Prostate gland (tissue), 2 donors: ENCODE results near the gene GALK1. TPM values are rescaled to one million over a fixed set of nuclear protein-coding genes. Genes with fewer than 3 reads are reported as not detected.

Source experiments
- DNase-seq: peaks from one replicate; pipeline ENCODE4 v3.0.0-alpha.2; 2019; ENCODE audit warnings: low spot score
- H3K27ac ChIP-seq, 2 donors: fragments of 200-600 bp; sonication (generic); 2 replicates each; pipeline ENCODE4 v1.5.1; 2017 to 2019
- H3K27me3 ChIP-seq: fragments of 200-600 bp; sonication (generic); replicated peaks from 2 replicates; pipeline ENCODE4 v1.5.1; 2019; ENCODE audit not compliant: insufficient read depth
- H3K36me3 ChIP-seq, 2 donors: fragments of 200-600 bp; sonication (generic); 1 replicate in 1 of 2; 2 replicates in 1 of 2; pipeline versions ENCODE4 v1.5.1 to v1.8.1; 2017 to 2019
- H3K4me1 ChIP-seq: fragments of 200-600 bp; sonication (generic); replicated peaks from 2 replicates; pipeline ENCODE4 v1.5.1; 2019
- H3K4me3 ChIP-seq, 2 donors: fragments of 200-600 bp; sonication (generic); 2 replicates each; pipeline ENCODE4 v1.5.1; 2017 to 2019
- H3K9me3 ChIP-seq: fragments of 200-600 bp; sonication (generic); 2 replicates; pipeline ENCODE4 v1.5.1; 2017
- CTCF ChIP-seq, 4 experiments: fragments of 200-600 bp in 2 of 4; fragments of 450-650 bp in 2 of 4; sonication (generic) in 2 of 4; IDR thresholded peaks; 1 replicate in 3 of 4; 2 replicates in 1 of 4; pipeline ENCODE4 v1.5.1; 2016 to 2019; ENCODE audit warnings: antibody characterized with exemption in 4 of 4, mild to moderate bottlenecking in 2 of 4, moderate library complexity in 2 of 4
- POLR2A ChIP-seq: fragments of 450-650 bp; IDR thresholded peaks from one replicate; pipeline ENCODE4 v1.6.1; 2016; ENCODE audit warnings: antibody characterized with exemption, mild to moderate bottlenecking
- POLR2AphosphoS5 ChIP-seq: sonication (generic); formaldehyde crosslinking; IDR thresholded peaks from one replicate; pipeline ENCODE4 v1.6.1; 2017; ENCODE audit warnings: antibody characterized with exemption
- WGBS: methylation state at CpG from one replicate; pipeline ENCODE4 v1.1.5; 2018; 5-methylcytosine and 5-hydroxymethylcytosine counted together
- intact Hi-C: fragments of 100-400 bp; cut with DNase I; formaldehyde crosslinking; loops from one replicate; pipeline ENCODE4 v1.14.2; 2022
- total RNA-seq, 2 donors: library from RNA; depleted of rRNA; stranded (reverse); fragments of >200 nt; gene quantifications; one replicate each; pipeline ENCODE4 v1.1.0, GENCODE V29; 2016

Gene GALK1
- total RNA-seq, 2 donors from 2014 or later = 28.1 to 28.5 TPM

DNA sequence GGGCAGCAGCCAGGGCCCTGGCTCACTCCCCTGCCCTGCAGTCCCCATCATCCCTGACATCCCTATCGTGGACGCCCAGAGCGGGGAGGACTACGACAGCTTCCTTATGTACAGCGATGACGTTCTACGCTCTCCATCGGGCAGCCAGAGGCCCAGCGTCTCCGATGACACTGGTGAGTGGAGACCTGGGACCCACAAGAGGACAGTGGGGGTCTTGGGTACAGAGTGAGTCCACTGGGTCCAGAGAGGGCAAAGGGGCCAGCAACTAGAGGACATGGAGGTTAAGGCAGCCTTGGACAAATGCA, 12.6 kb downstream of the GALK1 start:
- H3K27ac ChIP-seq = no peak overlapping the region
- WGBS = 94% methylated on average over 10 of the region's 10 CpGs
- intact Hi-C loops = no loop called here
- no peak for DNase-seq
- no peaks in the 10 kb centered on the region for H3K9me3 ChIP-seq
- H3K4me3 ChIP-seq = no peak overlapping the region
- H3K36me3 ChIP-seq = no peaks in the 10 kb centered on the region
- no peaks in the 10 kb centered on the region for H3K4me1 ChIP-seq
- TF ChIP-seq CTCF (IDR thresholded peaks at IDR 0.05) (no peak), POLR2A (no peak), POLR2AphosphoS5 (no peak)
- H3K27me3 ChIP-seq = no peaks in the 10 kb centered on the region

DNA sequence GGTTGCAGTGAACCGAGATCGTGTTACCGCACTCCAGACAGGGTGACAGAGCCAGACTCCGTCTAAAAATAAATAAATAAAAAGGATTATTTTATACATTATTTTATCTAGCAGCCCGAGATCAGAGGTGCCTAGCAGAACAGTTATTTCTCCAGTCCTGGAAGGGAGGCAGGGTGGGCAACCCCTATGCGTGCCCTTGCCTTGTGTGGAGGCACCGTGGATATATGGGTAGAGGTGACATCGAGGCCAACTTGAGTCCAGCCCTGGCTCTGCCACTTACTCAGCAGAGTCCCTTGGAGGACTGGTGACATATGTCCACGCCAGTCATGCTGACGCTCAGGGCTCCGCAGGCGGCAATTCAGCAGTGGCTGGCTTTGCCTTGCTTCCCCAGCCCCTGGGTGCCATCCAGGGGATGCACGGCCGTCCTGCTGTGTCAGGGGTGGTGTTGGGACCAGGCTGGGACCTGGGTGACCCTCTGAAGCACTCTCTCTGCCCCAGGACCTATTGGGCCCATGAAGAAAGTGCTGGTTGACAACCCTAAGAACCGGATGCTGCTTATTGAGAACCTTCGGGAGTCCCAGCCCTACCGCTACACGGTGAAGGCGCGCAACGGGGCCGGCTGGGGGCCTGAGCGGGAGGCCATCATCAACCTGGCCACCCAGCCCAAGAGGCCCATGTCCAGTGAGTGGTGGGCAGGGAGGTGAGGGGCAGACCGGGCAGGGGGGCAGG, 13.2 kb downstream of the GALK1 start:
- no peak for DNase-seq
- no peaks in the 10 kb centered on the region for H3K27me3 ChIP-seq
- no peaks in the 10 kb centered on the region for H3K36me3 ChIP-seq
- no peak overlapping the region for H3K4me3 ChIP-seq
- intact Hi-C loops = loop anchor here (2.0 kb wide), 1 partner anchor 79 kb away; no protein-coding TSS in a partner anchor
- H3K4me1 ChIP-seq = no peaks in the 10 kb centered on the region
- no peak overlapping the region for H3K27ac ChIP-seq
- no peaks in the 10 kb centered on the region for H3K9me3 ChIP-seq
- 84% methylated on average over 24 of the region's 24 CpGs for WGBS
- TF ChIP-seq POLR2AphosphoS5 = no peak
- no peak for TF ChIP-seq CTCF (IDR thresholded peaks at IDR 0.05)
- TF ChIP-seq POLR2A = no peak

DNA sequence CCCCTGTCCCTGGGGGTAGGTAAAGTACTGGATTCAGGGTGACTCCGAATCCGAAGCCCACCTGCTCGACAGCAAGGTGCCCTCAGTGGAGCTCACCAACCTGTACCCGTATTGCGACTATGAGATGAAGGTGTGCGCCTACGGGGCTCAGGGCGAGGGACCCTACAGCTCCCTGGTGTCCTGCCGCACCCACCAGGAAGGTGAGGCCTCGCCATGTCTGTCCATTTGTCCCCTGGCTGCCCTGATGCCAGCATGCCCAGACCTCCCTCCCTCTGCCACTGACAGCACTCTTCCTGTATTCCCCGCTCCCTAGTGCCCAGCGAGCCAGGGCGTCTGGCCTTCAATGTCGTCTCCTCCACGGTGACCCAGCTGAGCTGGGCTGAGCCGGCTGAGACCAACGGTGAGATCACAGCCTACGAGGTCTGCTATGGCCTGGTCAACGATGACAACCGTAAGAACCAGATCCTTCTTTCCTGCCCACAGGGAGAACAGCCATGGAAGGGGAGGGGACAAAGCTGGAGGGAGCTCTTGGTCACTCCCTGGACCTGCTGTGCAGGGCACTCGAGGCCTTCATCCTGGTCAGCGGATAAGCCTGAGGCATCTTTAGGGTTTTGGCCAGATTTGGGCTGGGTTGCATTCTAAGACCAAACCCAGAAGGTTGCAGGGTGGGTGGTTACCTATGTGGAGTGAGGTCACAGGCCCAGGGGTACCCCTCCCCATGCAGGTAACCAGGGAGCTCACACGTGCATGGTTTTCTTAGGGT, 14.2 kb downstream of the GALK1 start:
- no peaks in the 10 kb centered on the region for H3K36me3 ChIP-seq
- intact Hi-C loops = loop anchor here (1.0 to 2.0 kb wide), 2 partner anchors 78 to 118 kb away; partner anchors contain the start of gene SMIM5
- H3K27me3 ChIP-seq = no peaks in the 10 kb centered on the region
- TF ChIP-seq POLR2AphosphoS5 (no peak), POLR2A (no peak)
- H3K4me3 ChIP-seq = no peak overlapping the region
- no peak for DNase-seq
- no peaks in the 10 kb centered on the region for H3K4me1 ChIP-seq
- no peaks in the 10 kb centered on the region for H3K9me3 ChIP-seq
- WGBS = 88% methylated on average over 23 of the region's 23 CpGs
- H3K27ac ChIP-seq = no peak overlapping the region

DNA sequence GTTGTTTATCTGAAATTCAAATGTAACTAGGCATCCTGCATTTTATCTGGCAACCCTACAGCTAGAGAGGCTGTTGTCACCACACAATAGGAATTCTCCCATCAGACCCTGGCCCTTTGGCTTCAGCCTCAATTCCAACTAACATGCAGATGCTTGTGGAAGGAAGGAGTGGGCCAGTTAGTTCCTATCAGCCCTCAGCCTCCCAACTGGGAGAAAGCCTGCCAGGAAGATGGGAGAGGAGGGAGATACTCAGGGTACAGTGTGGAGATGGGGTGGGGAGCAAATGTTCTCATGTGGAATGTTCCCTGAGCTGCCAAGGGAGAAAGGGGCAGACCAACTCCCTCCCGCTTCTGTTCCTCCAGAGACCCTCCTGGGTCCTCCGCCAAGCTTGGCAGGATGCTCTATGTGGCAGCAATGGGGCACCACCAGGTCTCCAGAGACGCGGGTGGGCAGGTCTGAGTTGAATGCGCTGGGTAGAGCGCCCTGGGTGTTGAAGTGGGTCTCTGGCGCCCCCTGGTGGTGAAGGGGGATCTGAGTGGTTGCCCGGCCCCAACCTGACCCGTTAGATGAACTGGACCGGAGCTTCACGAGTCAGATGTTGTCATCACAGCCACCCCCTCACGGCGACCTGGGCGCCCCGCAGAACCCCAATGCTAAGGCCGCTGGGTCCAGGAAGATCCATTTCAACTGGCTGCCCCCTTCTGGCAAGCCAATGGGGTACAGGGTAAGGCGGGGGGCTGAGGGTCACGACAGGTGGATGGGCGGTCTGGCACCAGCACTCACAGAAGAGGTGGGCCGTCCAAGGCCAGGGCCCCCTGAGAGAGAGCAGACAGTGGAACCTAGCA, 15.2 kb downstream of the GALK1 start:
- intact Hi-C loops = loop anchor here (1.0 to 10.0 kb wide), 4 partner anchors 77 to 325 kb away; partner anchors contain the start of genes CASKIN2, SMIM5 and TSEN54
- H3K27ac ChIP-seq = peak overlapping the region; percentile 30 to 58
- H3K9me3 ChIP-seq = no peaks in the 10 kb centered on the region
- DNase-seq = peak; percentile 76
- H3K4me3 ChIP-seq = no peak overlapping the region
- H3K36me3 ChIP-seq = no peaks in the 10 kb centered on the region
- H3K27me3 ChIP-seq = no peaks in the 10 kb centered on the region
- 26% methylated on average over 20 of the region's 20 CpGs for WGBS
- TF ChIP-seq CTCF (IDR thresholded peaks at IDR 0.05) (peak; percentile 93 to 98 (median 94)), POLR2AphosphoS5 (peak; percentile 51), POLR2A (no peak)
- no peaks in the 10 kb centered on the region for H3K4me1 ChIP-seq

GRCh38 chr17:75748706-75749105, 16.3 kb downstream of the GALK1 start:
- TF ChIP-seq CTCF (IDR thresholded peaks at IDR 0.05) (no peak), POLR2AphosphoS5 (no peak), POLR2A (no peak)

More at GRCh38 chr17:75748706-75749105, 16.3 kb downstream of the GALK1 start:
- no peak overlapping the region for H3K27ac ChIP-seq
- H3K4me3 ChIP-seq = no peak overlapping the region
- H3K36me3 ChIP-seq = no peaks in the 10 kb centered on the region
- no peaks in the 10 kb centered on the region for H3K9me3 ChIP-seq
- intact Hi-C loops = loop anchor here (10.0 kb wide), 2 partner anchors 234 to 324 kb away; partner anchors contain the start of genes CASKIN2 and TSEN54
- 75% methylated on average over 9 of the region's 9 CpGs for WGBS
- H3K27me3 ChIP-seq = no peaks in the 10 kb centered on the region
- DNase-seq = no peak
- no peaks in the 10 kb centered on the region for H3K4me1 ChIP-seq
